ENCODE data around the gene PLCG1.

PLCG1 gene

DNA sequence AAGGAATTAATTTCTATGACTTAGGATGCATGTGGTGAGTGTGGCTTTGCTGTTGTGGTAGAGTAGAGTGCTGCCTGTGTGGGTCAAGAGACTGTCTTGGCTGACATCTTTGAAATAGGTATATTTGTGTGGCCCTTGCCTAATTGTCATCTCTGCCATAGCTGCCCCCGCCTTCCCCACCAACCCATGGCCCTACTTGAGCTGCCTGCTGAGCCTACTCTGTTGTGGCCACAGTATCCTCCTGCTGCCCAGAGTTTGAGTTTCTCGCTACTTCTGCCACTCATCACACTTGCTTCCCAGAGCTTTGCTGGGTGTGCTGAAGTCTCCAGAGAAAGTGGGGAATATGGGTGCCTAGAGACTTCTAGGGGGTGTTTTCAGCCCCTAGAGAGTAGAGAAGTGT is 8.0 kb downstream of the PLCG1 start:
- DNase-seq: no peak

DNA sequence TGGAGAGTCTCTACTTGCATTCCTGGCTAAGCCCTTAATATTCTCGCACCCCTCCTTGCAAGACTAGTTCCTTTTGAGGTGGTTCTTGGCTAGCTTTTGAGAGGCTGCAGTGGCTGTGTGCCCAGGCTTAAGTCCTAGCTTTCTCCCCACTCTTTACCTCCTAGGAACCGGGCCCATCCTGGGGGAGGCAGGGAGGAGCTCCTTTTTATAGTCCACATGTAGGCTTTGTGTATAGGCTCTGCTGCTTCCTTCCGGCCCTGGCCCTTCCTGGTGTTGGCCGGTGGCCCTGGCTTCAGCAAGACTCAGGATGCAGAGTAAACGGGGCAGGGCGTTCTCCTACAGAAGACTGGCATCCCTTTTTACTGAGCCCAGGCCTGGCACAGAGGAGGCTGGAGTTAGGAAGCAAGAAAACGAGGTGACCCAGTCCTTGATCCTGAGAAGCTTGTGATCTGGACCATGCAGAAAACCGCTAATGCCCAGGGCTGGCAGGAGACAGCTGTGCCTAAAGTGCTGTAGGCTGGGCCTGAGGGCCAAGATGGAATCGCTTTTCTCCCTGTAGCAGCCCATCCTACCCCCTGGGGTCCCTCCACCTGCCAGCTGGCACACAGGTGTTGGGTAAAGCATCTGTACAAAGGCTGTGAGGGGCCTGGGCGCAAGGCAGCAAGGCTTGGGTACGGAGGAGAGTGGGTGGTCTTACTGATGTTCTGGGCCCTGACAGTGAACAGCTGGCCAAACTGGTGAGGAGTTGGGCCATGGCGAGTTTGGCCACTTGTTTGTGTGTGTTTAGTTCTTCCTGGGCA is 8.7 kb downstream of the PLCG1 start:
- no peak for DNase-seq

GRCh38 chr20:41147767-41148191 is 10.4 kb downstream of the PLCG1 start:
- no peak for DNase-seq

DNA sequence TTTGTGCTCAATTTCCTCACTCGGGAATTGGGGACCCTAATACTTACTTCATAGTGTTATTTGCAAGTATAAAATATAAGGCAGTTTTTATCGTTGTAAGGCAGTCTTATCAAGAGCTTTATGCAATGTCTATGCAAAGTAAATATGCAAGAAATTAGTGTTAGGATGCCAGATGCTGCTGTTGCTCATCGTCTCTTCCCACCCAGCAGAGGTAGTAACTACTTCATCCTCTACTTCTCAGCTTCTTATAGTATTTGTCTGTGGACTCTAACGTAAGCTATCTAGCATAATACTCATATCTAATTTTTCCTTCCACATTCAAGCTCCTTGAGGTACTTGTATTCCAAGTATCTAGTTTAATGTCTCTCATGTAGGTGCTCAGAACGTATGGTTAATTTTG is 11.6 kb downstream of the PLCG1 start:
- DNase-seq: no peak

DNA sequence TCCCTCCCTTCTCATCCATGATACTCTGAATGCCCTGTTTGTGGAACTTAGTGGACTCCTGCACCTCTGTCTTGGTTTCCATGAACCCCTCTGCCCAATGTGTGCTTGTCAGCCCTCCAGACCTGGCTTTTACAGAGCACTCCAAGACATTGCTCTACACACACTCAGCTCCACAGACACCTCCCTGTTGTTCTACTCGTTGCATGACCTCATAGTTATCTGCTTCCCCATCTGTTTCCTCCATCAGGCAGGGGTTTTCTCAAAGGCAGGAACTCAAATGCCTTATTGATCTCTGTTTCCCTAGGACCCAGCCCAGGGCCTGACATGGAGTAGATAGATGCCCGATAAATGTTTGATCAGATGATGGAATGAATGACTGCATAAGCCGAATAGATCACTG is 13.3 kb downstream of the PLCG1 start:
- DNase-seq: no peak

GRCh38 chr20:41151134-41151869 is 14.0 kb downstream of the PLCG1 start:
- no peak for DNase-seq

DNA sequence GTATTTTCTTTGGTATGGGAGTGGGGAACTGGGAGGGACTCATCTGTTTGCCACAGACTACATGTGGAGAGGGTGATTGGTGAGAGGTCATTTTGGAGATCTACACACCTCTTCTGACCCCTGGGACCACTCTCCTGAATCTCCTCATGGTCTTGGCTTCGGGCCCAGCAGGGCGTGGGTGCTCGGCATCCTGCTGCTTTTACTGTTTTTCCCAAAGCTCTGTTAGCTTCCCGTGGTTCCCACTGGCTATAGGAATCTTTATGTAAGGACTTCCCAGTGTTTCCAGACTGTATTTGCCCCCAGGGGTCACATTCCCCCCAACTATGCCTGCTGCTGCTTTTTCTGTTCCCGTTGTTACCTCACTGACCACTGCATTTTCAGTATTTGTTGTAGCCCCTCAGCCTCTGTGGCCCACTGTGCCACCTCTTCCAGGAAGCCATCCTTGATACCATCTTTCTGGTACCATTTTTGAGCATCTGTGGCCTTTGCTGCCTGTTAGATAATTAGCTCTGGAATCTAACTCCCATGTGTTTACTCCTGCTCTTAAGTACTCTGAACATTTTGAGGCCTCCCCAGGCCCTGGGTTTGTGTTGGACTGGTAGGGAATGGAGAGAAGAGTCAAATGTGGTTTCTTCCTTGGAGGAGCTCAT is 14.9 kb downstream of the PLCG1 start:
- no peak for DNase-seq

DNA sequence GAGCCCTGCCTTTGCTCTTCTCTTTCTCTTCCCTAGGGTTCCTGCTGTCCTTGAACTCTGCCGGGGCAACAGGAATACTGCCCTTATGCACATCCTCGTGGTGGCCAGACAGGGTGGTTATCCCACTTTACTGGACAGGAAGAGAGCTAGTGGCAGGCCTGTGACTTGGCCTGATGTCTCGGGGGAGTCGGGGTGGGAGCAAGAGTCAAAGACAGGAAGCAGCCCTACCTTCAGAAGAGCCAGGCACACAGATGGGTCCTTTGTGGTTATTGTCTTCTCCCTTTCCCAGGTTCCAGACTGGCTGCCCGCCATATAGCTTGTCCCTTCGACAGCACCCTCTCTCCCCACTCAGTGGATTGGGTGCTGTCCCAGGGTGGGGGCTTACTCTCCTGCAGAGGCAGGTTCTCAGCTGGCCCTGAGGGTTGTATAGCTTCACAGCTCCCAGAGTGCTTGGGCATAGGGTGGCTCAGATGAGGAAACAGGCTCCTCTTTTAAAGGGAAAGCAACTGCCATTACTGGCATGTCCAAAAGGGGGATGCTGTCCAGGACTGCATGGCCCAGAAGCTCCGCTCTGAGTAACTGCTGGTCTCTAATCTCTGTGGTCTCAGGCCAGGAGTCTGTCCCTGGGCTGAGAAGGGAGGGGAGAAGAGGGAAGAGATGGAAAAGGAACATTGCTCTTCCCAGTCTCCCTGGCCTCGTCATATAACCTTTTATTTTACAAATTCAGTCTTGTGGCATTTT is 17.3 kb downstream of the PLCG1 start:
- no peak for DNase-seq

DNA sequence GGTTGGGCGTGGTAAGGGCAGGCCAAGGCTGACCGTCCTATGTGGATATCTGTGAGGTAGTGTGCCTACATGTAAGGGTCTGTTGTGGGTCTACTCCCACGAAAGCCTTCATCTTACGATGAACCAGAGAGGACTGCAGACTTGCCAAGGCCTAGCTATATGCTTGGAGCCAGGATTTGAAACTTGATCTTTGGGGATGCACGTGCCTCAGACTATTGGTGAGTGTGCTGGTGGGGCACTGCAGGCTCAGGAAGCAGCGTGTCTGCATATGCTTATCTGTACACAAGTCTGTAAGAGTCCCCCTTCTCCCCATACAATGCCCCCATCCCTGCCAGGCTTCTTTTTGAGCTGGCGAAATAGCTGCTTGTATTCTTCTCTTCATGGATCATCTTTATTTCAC is 17.9 kb downstream of the PLCG1 start:
- DNase-seq: no peak

GRCh38 chr20:41158082-41158625 is 20.8 kb downstream of the PLCG1 start:
- DNase-seq: no peak

DNA sequence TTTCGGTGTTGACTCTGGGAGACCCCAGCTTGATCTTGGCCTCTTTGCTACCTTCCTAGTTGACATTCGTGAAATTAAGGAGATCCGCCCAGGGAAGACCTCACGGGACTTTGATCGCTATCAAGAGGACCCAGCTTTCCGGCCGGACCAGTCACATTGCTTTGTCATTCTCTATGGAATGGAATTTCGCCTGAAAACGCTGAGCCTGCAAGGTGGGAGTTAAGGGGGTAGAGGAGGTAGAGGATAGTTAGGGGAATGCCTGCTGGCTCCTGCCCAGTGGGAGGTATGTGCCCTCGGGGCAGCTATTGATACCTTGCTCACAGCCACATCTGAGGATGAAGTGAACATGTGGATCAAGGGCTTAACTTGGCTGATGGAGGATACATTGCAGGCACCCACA is 22.2 kb downstream of the PLCG1 start:
- no peak for DNase-seq

GRCh38 chr20:41160686-41161085 is 23.3 kb downstream of the PLCG1 start:
- no peak for DNase-seq

GRCh38 chr20:41161886-41162285 is 24.5 kb downstream of the PLCG1 start:
- DNase-seq: no peak

DNA sequence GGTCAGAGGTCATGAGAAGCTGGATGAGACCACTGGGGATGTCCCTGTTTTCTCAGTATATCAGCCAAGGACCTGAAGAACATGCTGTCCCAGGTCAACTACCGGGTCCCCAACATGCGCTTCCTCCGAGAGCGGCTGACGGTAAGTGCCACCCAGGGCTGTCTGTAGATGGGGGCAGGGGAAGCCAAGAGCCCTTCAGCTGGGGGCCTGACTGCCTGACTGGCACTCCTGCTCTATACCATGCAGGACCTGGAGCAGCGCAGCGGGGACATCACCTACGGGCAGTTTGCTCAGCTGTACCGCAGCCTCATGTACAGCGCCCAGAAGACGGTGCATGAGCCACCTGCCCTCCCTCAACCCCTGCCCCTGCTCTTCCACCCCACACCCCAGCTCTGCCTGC is 25.1 kb downstream of the PLCG1 start:
- DNase-seq: no peak

DNA sequence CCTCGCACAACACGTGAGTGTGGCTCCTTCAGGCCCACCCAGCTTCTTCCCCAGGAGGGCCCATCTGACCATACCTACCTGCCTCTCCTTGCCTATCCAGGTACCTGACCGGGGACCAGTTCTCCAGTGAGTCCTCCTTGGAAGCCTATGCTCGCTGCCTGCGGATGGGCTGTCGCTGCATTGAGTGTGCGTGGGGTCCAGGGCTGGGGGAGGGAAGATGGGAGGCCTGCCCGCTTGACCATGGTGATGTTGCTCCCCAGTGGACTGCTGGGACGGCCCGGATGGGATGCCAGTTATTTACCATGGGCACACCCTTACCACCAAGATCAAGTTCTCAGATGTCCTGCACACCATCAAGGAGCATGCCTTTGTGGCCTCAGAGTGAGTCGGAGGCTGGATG is 26.5 kb downstream of the PLCG1 start:
- no peak for DNase-seq

DNA sequence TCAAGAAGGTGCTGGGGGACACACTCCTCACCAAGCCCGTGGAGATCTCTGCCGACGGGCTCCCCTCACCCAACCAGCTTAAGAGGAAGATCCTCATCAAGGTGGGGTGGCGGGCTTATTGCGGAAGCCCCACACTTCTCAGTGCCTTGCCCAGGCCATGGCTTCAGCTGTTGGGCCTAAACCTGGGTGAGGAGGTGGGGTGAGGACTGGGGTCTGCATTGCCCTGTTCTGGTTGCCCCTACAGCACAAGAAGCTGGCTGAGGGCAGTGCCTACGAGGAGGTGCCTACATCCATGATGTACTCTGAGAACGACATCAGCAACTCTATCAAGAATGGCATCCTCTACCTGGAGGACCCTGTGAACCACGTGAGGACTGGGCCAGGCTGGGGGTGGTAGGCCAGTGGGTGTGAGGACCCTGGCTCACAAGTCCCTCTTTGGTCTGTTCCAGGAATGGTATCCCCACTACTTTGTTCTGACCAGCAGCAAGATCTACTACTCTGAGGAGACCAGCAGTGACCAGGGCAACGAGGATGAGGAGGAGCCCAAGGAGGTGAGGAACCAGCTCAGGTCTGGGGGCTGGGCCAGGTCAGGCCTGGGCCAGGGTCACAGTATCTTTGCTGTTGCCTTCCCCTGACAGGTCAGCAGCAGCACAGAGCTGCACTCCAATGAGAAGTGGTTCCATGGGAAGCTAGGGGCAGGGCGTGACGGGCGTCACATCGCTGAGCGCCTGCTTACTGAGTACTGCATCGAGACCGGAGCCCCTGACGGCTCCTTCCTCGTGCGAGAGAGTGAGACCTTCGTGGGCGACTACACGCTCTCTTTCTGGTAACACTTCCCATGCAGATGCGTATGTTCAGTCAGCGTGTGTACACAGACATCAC is 27.9 kb downstream of the PLCG1 start:
- no peak for DNase-seq

DNA sequence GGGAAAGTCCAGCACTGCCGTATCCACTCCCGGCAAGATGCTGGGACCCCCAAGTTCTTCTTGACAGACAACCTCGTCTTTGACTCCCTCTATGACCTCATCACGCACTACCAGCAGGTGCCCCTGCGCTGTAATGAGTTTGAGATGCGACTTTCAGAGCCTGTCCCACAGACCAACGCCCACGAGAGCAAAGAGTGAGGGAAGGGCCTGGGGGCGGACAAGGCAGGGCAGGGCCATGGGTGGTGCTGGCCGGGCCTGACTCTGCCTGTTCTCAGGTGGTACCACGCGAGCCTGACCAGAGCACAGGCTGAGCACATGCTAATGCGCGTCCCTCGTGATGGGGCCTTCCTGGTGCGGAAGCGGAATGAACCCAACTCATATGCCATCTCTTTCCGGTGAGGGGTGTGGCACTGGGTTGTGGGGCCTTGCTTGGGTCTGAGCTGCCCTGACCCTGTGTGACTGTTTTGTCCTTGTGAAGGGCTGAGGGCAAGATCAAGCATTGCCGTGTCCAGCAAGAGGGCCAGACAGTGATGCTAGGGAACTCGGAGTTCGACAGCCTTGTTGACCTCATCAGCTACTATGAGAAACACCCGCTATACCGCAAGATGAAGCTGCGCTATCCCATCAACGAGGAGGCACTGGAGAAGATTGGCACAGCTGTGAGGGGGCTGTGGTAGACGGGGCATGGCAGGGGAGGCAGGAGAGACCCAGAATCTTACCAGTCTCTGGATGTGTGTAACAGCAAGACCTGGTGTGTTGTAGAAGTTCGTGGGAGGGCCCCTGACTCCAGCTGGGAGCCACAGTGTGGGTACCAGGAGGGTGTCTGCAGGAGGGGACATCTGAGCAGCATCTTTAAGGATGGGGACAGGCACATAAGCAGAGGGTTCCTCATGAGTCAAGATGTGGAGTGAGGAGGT is 29.1 kb downstream of the PLCG1 start:
- DNase-seq: no peak

DNA sequence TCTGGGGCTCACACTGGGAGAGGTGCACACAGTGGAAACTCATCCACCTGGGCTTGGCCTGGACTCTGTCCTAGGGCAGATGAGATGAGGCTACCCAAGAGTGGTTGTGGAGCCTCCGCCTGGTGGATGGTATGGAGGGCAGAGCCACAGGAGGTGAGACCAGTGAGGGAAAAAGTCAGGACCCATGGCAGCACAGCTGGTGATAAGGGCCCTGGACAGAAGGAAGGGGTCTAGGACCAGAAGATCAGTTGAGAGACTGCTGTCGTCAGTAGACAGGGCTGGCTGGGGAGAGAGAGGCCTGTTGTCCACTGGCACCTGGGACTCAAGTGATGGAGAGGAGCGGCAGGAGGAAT is 29.8 kb downstream of the PLCG1 start:
- no peak for DNase-seq

DNA sequence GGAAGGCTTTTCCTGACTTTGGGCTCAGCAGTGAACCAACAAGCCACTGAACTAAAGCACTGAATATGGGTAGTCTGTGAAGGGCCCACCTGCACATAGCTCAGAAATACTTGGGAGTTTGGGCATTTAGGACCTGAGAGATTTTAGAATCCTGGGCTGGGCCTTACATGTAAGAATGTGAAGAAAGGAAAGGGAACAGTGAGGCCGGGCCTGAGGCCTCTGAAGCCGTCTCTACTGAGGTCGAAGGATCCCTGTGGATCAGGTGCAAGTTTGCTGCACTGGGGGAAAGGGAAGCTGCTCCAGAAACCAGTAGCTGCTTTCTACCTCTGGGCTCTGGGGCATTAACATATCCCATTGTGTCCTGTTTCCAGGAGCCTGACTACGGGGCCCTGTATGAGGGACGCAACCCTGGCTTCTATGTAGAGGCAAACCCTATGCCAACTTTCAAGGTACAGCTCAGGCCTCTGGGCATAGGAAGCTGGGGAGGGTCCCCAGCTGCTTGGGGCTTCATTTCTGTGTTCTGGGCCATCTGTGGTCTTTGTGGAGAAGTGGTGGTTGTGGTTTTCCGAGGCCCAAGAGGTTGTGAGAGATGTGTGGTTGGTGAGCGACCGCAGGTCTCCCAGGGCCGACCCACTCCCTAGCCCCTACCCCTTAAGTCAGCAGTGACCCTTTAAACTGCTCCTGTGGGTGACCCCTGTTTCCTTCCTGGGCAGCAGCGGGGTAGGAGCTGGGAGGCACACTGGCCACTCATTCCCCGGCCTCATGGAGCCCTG is 30.3 kb downstream of the PLCG1 start:
- DNase-seq: no peak
